CD1c-positive myeloid dendritic cell (primary cell): Measurements from ENCODE around the gene HKDC1.
"Not testable (repeated sequence)": the region's sequence is repeated elsewhere in the genome, so short reads cannot be mapped to it uniquely, and the experiment has no call there.

Source experiments
- DNase-seq: peaks from one replicate; pipeline ENCODE4 v3.0.0-alpha.2; 2016; ENCODE audit errors: extremely low spot score

Gene HKDC1

GRCh38 chr10:69242040-69242851 is 22.1 kb downstream of the HKDC1 start:
- DNase-seq = no peak

- no peak for DNase-seq
Measured at GRCh38 chr10:69242852-69243212, 22.7 kb downstream of the HKDC1 start.

- no peak for DNase-seq
Measured at GRCh38 chr10:69243817-69244216, 23.7 kb downstream of the HKDC1 start.

- no peak for DNase-seq
Measured at GRCh38 chr10:69246036-69246435, 25.9 kb downstream of the HKDC1 start.

GRCh38 chr10:69246581-69247312 is 26.6 kb downstream of the HKDC1 start:
- no peak for DNase-seq

GRCh38 chr10:69247313-69247710 is 27.2 kb downstream of the HKDC1 start:
- DNase-seq = no peak

GRCh38 chr10:69248117-69248730 is 28.1 kb downstream of the HKDC1 start:
- no peak for DNase-seq

- DNase-seq = no peak
Measured at GRCh38 chr10:69250041-69250440, 29.9 kb downstream of the HKDC1 start.

- not testable (repeated sequence) for DNase-seq
Measured at GRCh38 chr10:69251417-69251816, 31.3 kb downstream of the HKDC1 start.

GRCh38 chr10:69253171-69253570 is 33.0 kb downstream of the HKDC1 start:
- DNase-seq = no peak

- no peak for DNase-seq
Measured at GRCh38 chr10:69254877-69255276, 34.7 kb downstream of the HKDC1 start.

GRCh38 chr10:69259547-69260243 is 39.6 kb downstream of the HKDC1 start:
- DNase-seq = no peak

GRCh38 chr10:69261184-69261583 is 41.1 kb downstream of the HKDC1 start:
- no peak for DNase-seq

GRCh38 chr10:69262292-69262751 is 42.2 kb downstream of the HKDC1 start:
- no peak for DNase-seq

- no peak for DNase-seq
Measured at GRCh38 chr10:69265521-69265920, 45.4 kb downstream of the HKDC1 start.

GRCh38 chr10:69268761-69269416 is 48.8 kb downstream of the HKDC1 start:
- no peak for DNase-seq

- no peak for DNase-seq
Measured at GRCh38 chr10:69269761-69270160, 49.6 kb downstream of the HKDC1 start.

GRCh38 chr10:69270990-69271389 is 50.9 kb downstream of the HKDC1 start:
- no peak for DNase-seq

- no peak for DNase-seq
Measured at GRCh38 chr10:69272624-69273023, 52.5 kb downstream of the HKDC1 start.

GRCh38 chr10:69275444-69275843 is 55.3 kb downstream of the HKDC1 start:
- no peak for DNase-seq

GRCh38 chr10:69276503-69276902 is 56.4 kb downstream of the HKDC1 start:
- no peak for DNase-seq
